GM12891 (cell line): Measurements from ENCODE around the gene PPARA.

ENCODE experiments used
- POLR2A ChIP-seq: IDR thresholded peaks from 2 replicates; pipeline ENCODE4 v1.6.1; 2011; ENCODE audit warnings: low read depth, low read length, control low read depth
- POLR2AphosphoS5 ChIP-seq: IDR thresholded peaks from 2 replicates; pipeline ENCODE4 v1.6.1; 2011; ENCODE audit warnings: low read depth, low read length, control low read depth
- TAF1 ChIP-seq: IDR thresholded peaks from 2 replicates; pipeline ENCODE4 v1.6.1; 2011; ENCODE audit warnings: low read depth, low read length, control low read depth

GRCh38 chr22:46288846-46289243 is 138.5 kb downstream of the PPARA start:
- TF ChIP-seq POLR2A (no peak), POLR2AphosphoS5 (no peak), TAF1 (no peak)
